GM18909 (cell line): ENCODE measurements around the gene DTYMK.

Experiments used
- ATAC-seq: cut with Tn5 transposase; IDR thresholded peaks from one replicate; pipeline ENCODE4 v1.9.1; 2021; ENCODE audit warnings: mild to moderate bottlenecking; ENCODE audit not compliant: unreplicated experiment, poor library complexity

The DTYMK gene

DNA sequence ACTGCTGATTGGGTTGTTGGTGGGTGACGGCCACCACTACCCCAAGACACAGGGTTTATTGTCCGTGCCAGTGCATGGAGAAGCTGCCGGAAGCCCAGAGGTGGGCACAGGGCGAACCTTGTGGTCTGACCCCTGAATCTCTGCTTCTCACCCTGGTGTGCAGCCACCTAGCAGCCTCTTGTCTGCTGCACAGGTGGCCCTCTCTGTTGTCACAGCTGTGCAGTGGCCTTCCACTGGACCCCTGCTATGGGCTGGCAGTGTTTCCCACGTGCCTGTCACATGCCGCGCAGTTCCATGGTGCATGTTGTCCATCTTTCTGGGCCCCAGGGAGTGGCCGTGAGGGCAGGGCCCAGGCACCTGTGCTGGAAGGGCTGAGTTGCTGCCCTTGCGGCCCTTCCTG is 33.9 kb downstream of the DTYMK start:
- no peak for ATAC-seq

DNA sequence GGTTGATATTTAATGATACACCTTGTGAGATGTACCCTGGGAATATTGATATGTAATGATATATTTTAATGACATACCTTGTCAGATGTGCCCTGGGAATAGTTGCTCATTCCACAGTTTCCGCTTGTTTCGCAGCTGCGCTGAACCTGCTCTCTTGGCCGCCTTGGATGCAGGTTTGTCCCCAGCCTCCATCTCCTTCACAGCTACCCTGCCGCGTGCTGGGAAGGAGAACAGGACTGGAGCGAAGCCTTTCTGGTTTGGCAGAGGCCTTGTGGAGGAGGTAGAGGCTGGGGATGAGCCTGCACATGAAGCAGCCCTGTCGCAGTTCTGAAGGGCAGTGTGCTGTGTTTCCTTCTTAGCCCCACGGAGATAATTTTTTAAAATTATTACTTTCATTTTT is 34.5 kb downstream of the DTYMK start:
- no peak for ATAC-seq

DNA sequence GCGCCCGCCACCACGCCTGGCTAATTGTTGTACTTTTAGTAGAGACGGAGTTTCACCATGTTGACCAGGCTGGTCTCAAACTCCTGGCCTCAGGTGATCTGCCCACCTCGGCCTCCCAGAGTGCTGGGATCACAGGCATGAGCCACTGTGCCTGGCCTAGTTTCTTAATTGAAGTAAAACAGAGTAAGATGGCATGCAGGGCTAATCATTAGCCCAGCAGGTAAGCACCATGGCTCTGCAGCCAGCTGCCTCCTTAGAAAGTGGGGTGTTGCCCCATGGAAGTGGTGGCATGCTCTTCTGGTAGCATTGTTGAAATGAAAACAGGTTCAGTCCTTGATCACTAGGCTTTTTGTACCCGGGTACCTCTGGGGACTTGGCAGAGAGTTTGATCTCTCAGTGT is 36.7 kb downstream of the DTYMK start:
- no peak for ATAC-seq

DNA sequence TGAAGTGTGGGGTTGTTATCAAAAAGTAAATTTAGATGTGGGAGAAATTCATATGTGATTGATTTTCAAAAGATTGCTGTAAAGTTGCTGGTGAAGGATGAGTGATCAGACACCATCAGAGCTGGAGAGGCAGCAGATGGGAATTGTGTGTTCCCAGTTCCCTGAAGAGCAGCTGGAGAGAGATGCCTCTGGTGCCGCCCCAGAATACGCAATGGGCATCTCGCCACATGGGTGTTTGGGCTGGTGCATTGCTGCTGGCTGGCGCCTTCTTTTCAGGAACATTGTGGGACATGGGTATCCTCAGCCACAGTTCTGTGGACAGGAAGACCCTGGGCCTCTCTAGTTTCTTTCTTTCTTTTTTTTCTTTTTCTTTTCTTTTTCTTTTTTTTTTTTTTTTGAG is 37.2 kb downstream of the DTYMK start:
- no peak for ATAC-seq

GRCh38 chr2:241648453-241648852 is 38.2 kb downstream of the DTYMK start:
- no peak for ATAC-seq

- ATAC-seq: no peak
These were observed 40.5 kb downstream of the DTYMK start for GRCh38 chr2:241645915-241646645.

- ATAC-seq: no peak
These were observed 41.3 kb downstream of the DTYMK start for GRCh38 chr2:241645056-241645914.

GRCh38 chr2:241641631-241642030 is 45.0 kb downstream of the DTYMK start:
- no peak for ATAC-seq

- no peak for ATAC-seq
These were observed 46.3 kb downstream of the DTYMK start for GRCh38 chr2:241640165-241640795.

DNA sequence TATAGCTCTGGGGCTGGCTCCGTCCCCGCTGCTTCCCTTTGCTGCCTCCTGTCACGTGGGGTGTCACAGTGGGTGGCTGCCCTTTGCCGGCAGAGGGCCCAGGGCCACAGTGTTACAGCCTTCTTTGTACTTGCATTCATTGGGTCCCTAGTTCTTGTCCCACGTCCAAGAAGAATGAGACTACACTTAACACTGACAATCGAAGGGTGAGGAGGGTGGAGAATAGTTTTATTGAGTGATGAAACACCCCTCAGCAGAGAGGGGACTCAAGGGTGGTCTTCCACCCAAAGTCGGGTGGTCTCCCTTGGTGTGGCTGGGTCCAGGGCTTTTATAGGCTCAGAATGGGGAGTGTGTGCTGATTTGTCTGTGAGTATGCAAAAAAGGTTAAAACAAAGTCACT is 47.2 kb downstream of the DTYMK start:
- ATAC-seq: no peak

GRCh38 chr2:241638940-241639339 is 47.7 kb downstream of the DTYMK start:
- no peak for ATAC-seq

DNA sequence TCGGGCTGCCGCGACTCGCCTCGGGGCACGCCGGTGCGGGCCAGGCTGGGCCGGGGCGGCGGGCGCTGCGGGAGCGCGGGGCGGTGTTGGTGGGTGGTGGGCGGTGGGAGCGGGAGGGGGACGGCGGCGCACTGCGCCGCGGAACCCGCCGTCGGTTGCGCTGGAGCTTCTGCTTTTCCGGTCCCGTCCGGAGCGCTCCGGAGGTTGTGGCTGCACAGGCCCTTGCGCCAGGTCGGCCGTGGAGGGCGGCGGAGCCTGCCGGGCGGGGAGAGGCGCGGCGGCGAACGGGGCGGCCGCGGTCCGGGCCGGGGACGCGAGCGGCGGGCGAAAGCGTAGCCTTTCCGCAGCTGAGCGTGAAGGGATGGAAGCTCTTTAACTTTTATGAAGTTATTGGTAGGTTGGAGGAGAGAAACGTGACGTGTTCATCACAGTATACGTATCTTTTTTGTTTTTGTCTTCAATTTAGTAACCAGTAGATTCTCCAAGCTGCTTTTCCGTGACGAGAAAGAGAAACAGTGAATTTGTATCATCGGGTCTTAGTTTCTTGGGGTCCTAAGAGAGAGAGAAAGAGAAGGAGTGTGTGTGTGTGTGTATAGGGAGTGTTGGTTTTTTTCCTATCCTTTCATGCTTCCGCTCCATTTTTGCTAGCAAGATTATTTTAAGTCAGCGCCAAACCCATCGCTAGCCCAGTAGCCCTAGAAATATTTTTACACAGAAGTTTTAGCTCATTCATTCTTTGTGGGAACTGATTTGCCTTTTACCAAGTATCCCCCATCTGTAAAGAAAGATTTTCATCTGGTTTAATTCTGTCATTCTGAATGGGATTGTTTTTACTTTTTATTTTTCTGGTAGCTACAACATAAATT is 48.6 kb downstream of the DTYMK start:
- ATAC-seq: peak; percentile 18

- ATAC-seq: peak; percentile 67
These were observed 49.4 kb downstream of the DTYMK start, which contains the start of the genes ATG4B and THAP4 for GRCh38 chr2:241637018-241637794. Gene ATG4B, plus strand, starts transcription at chr2:241637693. Its CDS starts 22 bp downstream, at chr2:241637715. Gene THAP4, minus strand, starts transcription at chr2:241637158. Its CDS starts 141 bp downstream, at chr2:241637017.

GRCh38 chr2:241636182-241637017 is 50.2 kb downstream of the DTYMK start:
- ATAC-seq: peak; percentile 31

DNA sequence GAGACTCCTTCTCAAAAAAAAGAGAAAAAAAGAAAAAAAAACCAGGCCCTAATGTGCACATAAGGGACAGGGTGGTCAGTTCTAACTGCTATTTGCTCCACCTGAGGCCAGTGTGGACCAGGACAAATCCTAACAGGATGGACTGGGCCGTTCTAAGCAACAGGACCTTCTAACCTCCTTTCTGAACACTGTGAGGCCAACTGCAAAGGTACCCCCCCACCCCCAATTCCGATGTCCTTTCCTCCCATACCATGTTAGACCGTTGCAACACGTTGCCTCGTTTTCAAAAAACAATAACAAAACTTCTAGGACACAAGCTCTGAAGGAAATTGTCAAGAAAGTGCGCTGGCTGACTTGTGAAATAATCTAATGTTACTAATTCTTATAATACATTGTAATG is 50.9 kb downstream of the DTYMK start:
- no peak for ATAC-seq

GRCh38 chr2:241633561-241633960 is 53.1 kb downstream of the DTYMK start:
- ATAC-seq: no peak

- ATAC-seq: no peak
These were observed 53.9 kb downstream of the DTYMK start for GRCh38 chr2:241632478-241633325.
